Measurements from ENCODE around the gene SARS1. TPM values are rescaled to one million over a fixed set of nuclear protein-coding genes. Genes with fewer than 3 reads are reported as not detected.
"Not testable (repeated sequence)": the region's sequence is repeated elsewhere in the genome, so short reads cannot be mapped to it uniquely, and the experiment has no call there.

SARS1 gene
- total RNA-seq, 1 donor from 2014 or later: 87.7 TPM

- H3K27ac ChIP-seq (ENCODE audit: low read depth, low read length); H3K9ac ChIP-seq (ENCODE audit: low read depth in 1 of 3, low read length in 3 of 3); H3K36me3 ChIP-seq (ENCODE audit: control insufficient read depth in 3 of 3, insufficient read depth in 3 of 3, low read length in 3 of 3); H3K9me3 ChIP-seq (ENCODE audit: control insufficient read depth in 3 of 3, low read length in 3 of 3); H3K4me1 ChIP-seq (ENCODE audit: control insufficient read depth in 3 of 3, insufficient read depth in 3 of 3, low read length in 3 of 3); H3K4me3 ChIP-seq (ENCODE audit: low read length in 3 of 3); H3K27me3 ChIP-seq (ENCODE audit: control insufficient read depth in 3 of 3, insufficient read depth in 3 of 3, low read length in 3 of 3): not testable (repeated sequence)
Measured at GRCh38 chr1:109221201-109221600, 7.5 kb downstream of the SARS1 start.

GRCh38 chr1:109225308-109225707 lies 11.6 kb downstream of the SARS1 start:
- Histone ChIP-seq H3K27me3 (ENCODE audit: control insufficient read depth in 3 of 3, insufficient read depth in 3 of 3, low read length in 3 of 3) (no peaks in the 10 kb centered on the region), H3K4me3 (ENCODE audit: low read length in 3 of 3) (no peak overlapping the region), H3K9ac (ENCODE audit: low read depth in 1 of 3, low read length in 3 of 3) (no peak overlapping the region), H3K36me3 (ENCODE audit: control insufficient read depth in 3 of 3, insufficient read depth in 3 of 3, low read length in 3 of 3) (peaks cover 15 to 24% (median 24%) of the 10 kb centered on the region in 3 donors), H3K4me1 (ENCODE audit: control insufficient read depth in 3 of 3, insufficient read depth in 3 of 3, low read length in 3 of 3) (no peaks in the 10 kb centered on the region), H3K27ac (ENCODE audit: low read depth, low read length) (no peak overlapping the region), H3K9me3 (ENCODE audit: control insufficient read depth in 3 of 3, low read length in 3 of 3) (no peaks in the 10 kb centered on the region)

- no peak overlapping the region for H3K27ac ChIP-seq (ENCODE audit: low read depth, low read length)
- H3K4me3 ChIP-seq (ENCODE audit: low read length in 3 of 3): no peak overlapping the region
- H3K9me3 ChIP-seq (ENCODE audit: control insufficient read depth in 3 of 3, low read length in 3 of 3): no peaks in the 10 kb centered on the region
- H3K27me3 ChIP-seq (ENCODE audit: control insufficient read depth in 3 of 3, insufficient read depth in 3 of 3, low read length in 3 of 3): no peaks in the 10 kb centered on the region
- no peak overlapping the region for H3K9ac ChIP-seq (ENCODE audit: low read depth in 1 of 3, low read length in 3 of 3)
- peaks cover 20 to 28% (median 24%) of the 10 kb centered on the region in 3 donors for H3K36me3 ChIP-seq (ENCODE audit: control insufficient read depth in 3 of 3, insufficient read depth in 3 of 3, low read length in 3 of 3)
- no peaks in the 10 kb centered on the region for H3K4me1 ChIP-seq (ENCODE audit: control insufficient read depth in 3 of 3, insufficient read depth in 3 of 3, low read length in 3 of 3)
Measured at GRCh38 chr1:109225711-109226445, 12.2 kb downstream of the SARS1 start.

GRCh38 chr1:109228167-109228566 lies 14.4 kb downstream of the SARS1 start:
- H3K27me3 ChIP-seq (ENCODE audit: control insufficient read depth in 3 of 3, insufficient read depth in 3 of 3, low read length in 3 of 3): no peaks in the 10 kb centered on the region
- H3K4me1 ChIP-seq (ENCODE audit: control insufficient read depth in 3 of 3, insufficient read depth in 3 of 3, low read length in 3 of 3): no peaks in the 10 kb centered on the region
- H3K9me3 ChIP-seq (ENCODE audit: control insufficient read depth in 3 of 3, low read length in 3 of 3): no peaks in the 10 kb centered on the region
- peaks cover 38 to 49% (median 39%) of the 10 kb centered on the region in 3 donors for H3K36me3 ChIP-seq (ENCODE audit: control insufficient read depth in 3 of 3, insufficient read depth in 3 of 3, low read length in 3 of 3)
- H3K27ac ChIP-seq (ENCODE audit: low read depth, low read length): no peak overlapping the region
- no peak overlapping the region for H3K4me3 ChIP-seq (ENCODE audit: low read length in 3 of 3)
- no peak overlapping the region for H3K9ac ChIP-seq (ENCODE audit: low read depth in 1 of 3, low read length in 3 of 3)

GRCh38 chr1:109229531-109230127 lies 15.9 kb downstream of the SARS1 start:
- peaks cover 39 to 56% (median 39%) of the 10 kb centered on the region in 3 donors for H3K36me3 ChIP-seq (ENCODE audit: control insufficient read depth in 3 of 3, insufficient read depth in 3 of 3, low read length in 3 of 3)
- no peak overlapping the region for H3K27ac ChIP-seq (ENCODE audit: low read depth, low read length)
- no peak overlapping the region for H3K4me3 ChIP-seq (ENCODE audit: low read length in 3 of 3)
- no peaks in the 10 kb centered on the region for H3K9me3 ChIP-seq (ENCODE audit: control insufficient read depth in 3 of 3, low read length in 3 of 3)
- H3K9ac ChIP-seq (ENCODE audit: low read depth in 1 of 3, low read length in 3 of 3): no peak overlapping the region
- no peaks in the 10 kb centered on the region for H3K27me3 ChIP-seq (ENCODE audit: control insufficient read depth in 3 of 3, insufficient read depth in 3 of 3, low read length in 3 of 3)
- no peaks in the 10 kb centered on the region for H3K4me1 ChIP-seq (ENCODE audit: control insufficient read depth in 3 of 3, insufficient read depth in 3 of 3, low read length in 3 of 3)

GRCh38 chr1:109231066-109231465 lies 17.3 kb downstream of the SARS1 start:
- Histone ChIP-seq H3K27ac (ENCODE audit: low read depth, low read length) (no peak overlapping the region), H3K9ac (ENCODE audit: low read depth in 1 of 3, low read length in 3 of 3) (no peak overlapping the region), H3K4me1 (ENCODE audit: control insufficient read depth in 3 of 3, insufficient read depth in 3 of 3, low read length in 3 of 3) (no peaks in the 10 kb centered on the region), H3K9me3 (ENCODE audit: control insufficient read depth in 3 of 3, low read length in 3 of 3) (no peaks in the 10 kb centered on the region), H3K36me3 (ENCODE audit: control insufficient read depth in 3 of 3, insufficient read depth in 3 of 3, low read length in 3 of 3) (peaks cover 51 to 69% (median 52%) of the 10 kb centered on the region in 3 donors), H3K4me3 (ENCODE audit: low read length in 3 of 3) (no peak overlapping the region), H3K27me3 (ENCODE audit: control insufficient read depth in 3 of 3, insufficient read depth in 3 of 3, low read length in 3 of 3) (no peaks in the 10 kb centered on the region)

GRCh38 chr1:109235137-109235536 lies 21.4 kb downstream of the SARS1 start:
- H3K9me3 ChIP-seq (ENCODE audit: control insufficient read depth in 3 of 3, low read length in 3 of 3): no peaks in the 10 kb centered on the region
- peaks cover 0 to 3% (median under 1%) of the 10 kb centered on the region in 3 donors for H3K4me1 ChIP-seq (ENCODE audit: control insufficient read depth in 3 of 3, insufficient read depth in 3 of 3, low read length in 3 of 3)
- H3K36me3 ChIP-seq (ENCODE audit: control insufficient read depth in 3 of 3, insufficient read depth in 3 of 3, low read length in 3 of 3): peaks cover 65 to 76% (median 68%) of the 10 kb centered on the region in 3 donors
- no peak overlapping the region for H3K4me3 ChIP-seq (ENCODE audit: low read length in 3 of 3)
- no peak overlapping the region for H3K9ac ChIP-seq (ENCODE audit: low read depth in 1 of 3, low read length in 3 of 3)
- H3K27ac ChIP-seq (ENCODE audit: low read depth, low read length): no peak overlapping the region
- no peaks in the 10 kb centered on the region for H3K27me3 ChIP-seq (ENCODE audit: control insufficient read depth in 3 of 3, insufficient read depth in 3 of 3, low read length in 3 of 3)

- H3K9ac ChIP-seq (ENCODE audit: low read depth in 1 of 3, low read length in 3 of 3): no peak overlapping the region
Measured at GRCh38 chr1:109237512-109237911, 23.8 kb downstream of the SARS1 start.

GRCh38 chr1:109238382-109238781 lies 24.7 kb downstream of the SARS1 start:
- Histone ChIP-seq H3K27ac (ENCODE audit: low read depth, low read length) (no peak overlapping the region), H3K9ac (ENCODE audit: low read depth in 1 of 3, low read length in 3 of 3) (no peak overlapping the region), H3K4me3 (ENCODE audit: low read length in 3 of 3) (no peak overlapping the region), H3K27me3 (ENCODE audit: control insufficient read depth in 3 of 3, insufficient read depth in 3 of 3, low read length in 3 of 3) (peaks cover 0 to 2% (median 0%) of the 10 kb centered on the region in 3 donors), H3K9me3 (ENCODE audit: control insufficient read depth in 3 of 3, low read length in 3 of 3) (no peaks in the 10 kb centered on the region), H3K4me1 (ENCODE audit: control insufficient read depth in 3 of 3, insufficient read depth in 3 of 3, low read length in 3 of 3) (peaks cover 15 to 26% (median 25%) of the 10 kb centered on the region in 3 donors), H3K36me3 (ENCODE audit: control insufficient read depth in 3 of 3, insufficient read depth in 3 of 3, low read length in 3 of 3) (peaks cover 41 to 47% (median 45%) of the 10 kb centered on the region in 3 donors)

More at GRCh38 chr1:109237512-109237911, 23.8 kb downstream of the SARS1 start:
- peaks cover 13 to 25% (median 24%) of the 10 kb centered on the region in 3 donors for H3K4me1 ChIP-seq (ENCODE audit: control insufficient read depth in 3 of 3, insufficient read depth in 3 of 3, low read length in 3 of 3)
- H3K27me3 ChIP-seq (ENCODE audit: control insufficient read depth in 3 of 3, insufficient read depth in 3 of 3, low read length in 3 of 3): peaks cover 0 to 2% (median 0%) of the 10 kb centered on the region in 3 donors
- H3K4me3 ChIP-seq (ENCODE audit: low read length in 3 of 3): no peak overlapping the region
- no peak overlapping the region for H3K27ac ChIP-seq (ENCODE audit: low read depth, low read length)
- H3K36me3 ChIP-seq (ENCODE audit: control insufficient read depth in 3 of 3, insufficient read depth in 3 of 3, low read length in 3 of 3): peaks cover 46 to 55% (median 48%) of the 10 kb centered on the region in 3 donors
- no peaks in the 10 kb centered on the region for H3K9me3 ChIP-seq (ENCODE audit: control insufficient read depth in 3 of 3, low read length in 3 of 3)

- H3K4me1 ChIP-seq (ENCODE audit: control insufficient read depth in 3 of 3, insufficient read depth in 3 of 3, low read length in 3 of 3): peaks cover 17 to 27% (median 26%) of the 10 kb centered on the region in 3 donors
- peaks cover 0 to 2% (median 0%) of the 10 kb centered on the region in 3 donors for H3K27me3 ChIP-seq (ENCODE audit: control insufficient read depth in 3 of 3, insufficient read depth in 3 of 3, low read length in 3 of 3)
- no peak overlapping the region for H3K4me3 ChIP-seq (ENCODE audit: low read length in 3 of 3)
- H3K36me3 ChIP-seq (ENCODE audit: control insufficient read depth in 3 of 3, insufficient read depth in 3 of 3, low read length in 3 of 3): peaks cover 41 to 47% (median 45%) of the 10 kb centered on the region in 3 donors
- no peak overlapping the region for H3K27ac ChIP-seq (ENCODE audit: low read depth, low read length)
- no peaks in the 10 kb centered on the region for H3K9me3 ChIP-seq (ENCODE audit: control insufficient read depth in 3 of 3, low read length in 3 of 3)
- H3K9ac ChIP-seq (ENCODE audit: low read depth in 1 of 3, low read length in 3 of 3): no peak overlapping the region
Measured at GRCh38 chr1:109239047-109239408, 25.3 kb downstream of the SARS1 start.

Measured in skeletal muscle tissue (tissue), 4 donors.